Glomerular visceral epithelial cell (primary cell): ENCODE measurements around the gene OR2F2.

Experiments
- DNase-seq: peaks from one replicate; pipeline ENCODE4 v3.0.0-alpha.2; 2016; ENCODE audit errors: extremely low spot score

OR2F2 gene

DNA sequence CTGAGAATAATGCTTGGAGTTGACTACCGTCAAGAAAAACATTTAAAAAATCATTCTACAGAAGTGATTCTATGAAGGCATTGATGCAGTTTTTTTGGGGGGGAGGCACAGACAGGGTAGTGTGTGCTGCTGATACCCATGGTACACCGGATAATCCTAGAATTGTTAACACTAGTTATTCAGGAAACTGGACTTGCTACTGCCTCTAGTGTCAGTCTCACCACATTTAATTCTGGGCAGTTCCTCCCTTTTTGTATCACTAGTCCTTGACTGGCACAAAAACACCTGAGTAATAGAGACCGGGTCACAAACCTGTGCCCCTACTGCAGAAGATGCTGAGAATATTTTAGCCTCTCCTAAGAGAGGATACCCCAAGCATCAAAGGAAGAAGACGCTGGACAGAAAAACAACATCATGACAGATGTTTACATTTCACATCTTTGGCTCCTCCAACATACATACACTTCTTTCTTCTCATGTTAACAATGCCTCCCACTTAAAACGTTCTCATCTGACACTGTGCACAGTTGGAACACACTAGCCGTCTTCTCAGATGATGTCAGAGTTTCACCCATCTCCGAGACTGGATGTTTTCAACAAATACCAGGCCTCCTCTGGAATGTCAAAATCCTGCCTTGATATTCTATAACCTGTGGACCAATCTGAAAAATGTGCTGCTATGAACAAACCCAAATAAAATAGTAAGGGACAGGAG is 19.9 kb upstream of the OR2F2 start:
- DNase-seq, result no peak

DNA sequence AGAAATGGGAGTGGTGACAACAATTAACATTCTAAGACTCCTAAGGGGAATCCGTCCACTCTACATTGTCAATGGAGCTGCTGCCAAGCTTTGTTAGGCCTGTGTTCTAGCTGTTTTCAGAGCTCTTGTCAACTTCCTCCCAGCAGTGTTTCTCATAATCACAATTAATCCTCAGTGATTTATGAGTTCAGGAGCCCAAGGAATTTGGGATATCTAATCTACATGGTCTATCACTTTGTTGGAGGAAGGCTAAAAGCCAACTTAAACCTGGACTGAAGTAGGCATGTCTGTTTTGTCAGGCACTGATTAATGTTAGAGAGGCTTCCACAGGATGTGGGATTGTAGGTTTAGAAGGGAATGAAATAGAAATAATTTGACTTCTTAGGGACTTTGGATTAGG is 10.2 kb upstream of the OR2F2 start:
- DNase-seq, result no peak

DNA sequence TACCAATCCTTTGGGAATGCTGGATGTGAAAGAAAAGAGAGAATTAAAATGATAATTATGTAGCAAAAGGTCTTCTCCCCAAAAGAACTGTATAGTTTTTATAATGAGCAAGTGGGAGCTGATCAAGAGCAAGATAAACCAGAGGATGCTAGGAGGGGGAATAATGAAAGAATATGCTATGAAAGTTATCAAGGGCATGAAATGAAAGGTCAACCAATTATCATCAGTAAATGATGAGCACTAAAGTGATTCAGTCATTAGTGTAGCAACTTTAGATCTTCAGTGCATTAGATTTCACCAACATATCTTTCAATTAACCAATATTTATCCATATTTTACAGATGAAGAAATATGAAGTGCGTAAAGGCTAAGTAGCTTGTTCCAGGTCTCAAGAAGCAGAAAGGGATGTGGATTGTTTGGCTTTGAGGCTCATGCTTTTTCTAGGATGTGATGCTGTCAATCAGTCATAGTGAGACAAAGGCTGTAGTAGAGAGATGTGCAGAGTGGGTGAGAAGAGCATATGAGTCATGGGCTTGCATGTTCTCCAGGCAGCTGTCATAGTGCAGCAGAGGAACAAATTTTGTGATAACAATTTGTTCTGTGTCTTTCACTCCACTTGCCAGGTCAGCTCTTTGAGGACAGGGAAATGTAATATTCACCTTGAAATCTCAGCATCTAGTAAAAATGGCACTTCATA is 5.7 kb upstream of the OR2F2 start:
- no peak for DNase-seq

DNA sequence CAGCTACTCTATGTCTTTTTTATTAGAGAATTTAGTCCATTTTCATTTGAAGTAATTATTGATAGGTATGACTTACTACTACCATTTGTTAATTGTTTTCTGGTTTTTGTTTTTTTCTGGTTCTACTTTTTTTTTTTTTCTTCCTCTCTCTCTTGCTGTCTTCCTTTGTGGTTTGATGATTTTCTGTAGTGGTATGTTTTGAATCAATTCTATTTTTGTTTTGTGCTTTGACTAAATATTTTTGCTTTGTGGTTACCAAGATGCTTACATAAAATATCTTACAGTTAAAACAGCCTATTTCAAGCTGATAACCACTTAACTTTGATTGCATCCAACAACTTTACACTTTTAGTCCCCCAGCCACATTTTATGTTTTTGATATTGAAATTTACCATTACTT is 3.3 kb upstream of the OR2F2 start:
- DNase-seq, result no peak

GRCh38 chr7:143936087-143937009 is 1.3 kb downstream of the OR2F2 start:
- DNase-seq, result no peak

GRCh38 chr7:143938379-143939243 is 3.6 kb downstream of the OR2F2 start:
- peak; percentile 8 for DNase-seq

- DNase-seq, result no peak
Measured at GRCh38 chr7:143945423-143945822, 10.4 kb downstream of the OR2F2 start.

DNA sequence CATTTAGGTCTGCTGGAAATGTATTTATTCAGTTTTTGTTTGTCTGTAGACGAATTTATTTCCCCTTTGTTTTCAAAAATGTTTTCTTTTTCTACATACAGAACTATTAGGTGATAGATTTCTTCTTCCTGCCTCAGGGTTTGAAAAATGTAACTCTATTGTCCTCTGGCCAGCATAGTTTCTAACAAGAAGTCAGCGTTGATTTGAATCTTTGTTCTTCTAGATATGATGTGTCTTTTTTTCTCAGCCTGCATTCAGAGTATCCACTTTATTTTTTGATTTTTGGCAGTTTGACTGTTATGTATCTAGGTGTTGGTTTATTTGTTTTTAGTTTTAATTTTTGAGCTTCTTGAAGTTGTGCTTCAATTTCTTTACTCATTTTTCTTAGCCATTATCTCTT is 12.1 kb downstream of the OR2F2 start:
- no peak for DNase-seq

DNA sequence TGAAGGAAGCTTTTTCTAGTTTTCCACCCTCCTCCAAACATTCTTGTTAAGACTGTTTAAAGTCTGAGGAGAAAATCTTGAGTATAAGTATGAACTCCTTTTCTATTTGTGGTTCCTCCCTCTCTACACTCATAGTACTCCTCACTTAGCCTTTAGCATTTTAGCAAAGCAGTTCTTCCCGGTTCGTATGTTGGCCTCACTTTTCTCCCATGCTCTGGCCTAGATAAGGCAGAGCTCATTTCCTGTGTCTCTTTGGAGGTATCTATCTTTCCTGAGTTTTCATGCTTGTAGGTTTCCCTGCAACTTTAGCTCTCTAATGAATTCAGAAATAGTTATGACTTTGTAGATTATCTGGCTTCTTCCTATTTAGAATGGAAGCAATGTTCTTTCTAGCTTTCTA is 13.7 kb downstream of the OR2F2 start:
- DNase-seq, result no peak

DNA sequence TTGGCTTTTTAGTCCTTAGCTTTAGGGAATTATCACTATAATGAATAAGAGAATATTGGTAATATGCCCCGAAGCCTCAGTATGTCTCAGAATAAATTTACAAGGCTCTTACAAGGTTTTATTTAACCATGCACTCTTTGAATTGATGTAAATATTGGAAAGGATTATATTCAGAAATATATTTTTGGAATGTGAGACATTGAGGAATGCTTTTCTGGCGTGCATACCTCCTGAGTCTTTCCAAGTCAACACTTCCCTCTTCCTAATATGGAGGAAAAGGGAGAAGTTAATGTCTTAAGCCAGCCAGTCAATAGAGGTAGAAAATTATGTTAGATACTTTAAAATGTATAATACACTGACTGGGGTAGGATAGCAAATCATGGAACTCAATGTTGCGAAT is 18.4 kb downstream of the OR2F2 start:
- no peak for DNase-seq

DNA sequence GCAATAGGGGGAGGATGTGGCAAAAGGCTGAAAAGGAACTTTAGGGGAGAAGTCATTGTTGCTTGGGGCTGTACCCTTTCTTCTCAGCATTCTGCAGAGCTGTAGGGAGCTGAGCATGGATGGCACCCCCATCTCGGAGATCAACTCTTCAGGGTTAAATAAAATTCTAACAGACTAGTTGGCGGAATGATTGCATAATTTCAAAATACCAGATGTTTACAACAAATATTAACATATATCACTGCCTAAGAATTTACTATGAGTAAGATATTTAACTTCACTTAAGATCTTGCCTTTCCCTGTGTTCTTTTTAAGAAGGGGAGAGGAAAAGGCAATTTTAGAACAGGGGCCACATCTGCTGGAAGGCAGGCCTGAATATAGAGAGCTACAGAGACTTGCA is 19.1 kb downstream of the OR2F2 start:
- DNase-seq, result no peak

DNA sequence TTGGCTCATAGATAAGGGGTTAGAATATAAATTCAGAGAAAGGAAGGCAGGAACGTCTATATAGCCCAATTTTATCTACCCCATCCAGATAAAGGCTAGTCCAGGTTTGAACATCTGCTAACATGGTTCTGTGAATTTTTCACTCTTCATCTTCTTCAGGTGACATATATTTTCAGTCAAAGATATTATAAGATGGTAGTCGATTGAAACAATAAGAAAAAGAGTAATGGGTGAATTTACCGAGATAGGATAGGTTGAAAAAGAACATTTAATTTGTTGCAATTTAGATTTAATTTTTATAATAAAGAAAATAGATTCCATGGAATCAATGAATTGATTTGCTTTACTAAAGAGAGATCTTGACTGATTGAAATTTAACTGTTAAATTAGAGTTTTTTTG is 19.5 kb downstream of the OR2F2 start, which contains the start of gene OR2F1:
Gene OR2F1, plus strand, starts transcription at position 301 of the 400 bp plus-strand sequence. CDS start 5,127 bp downstream, outside the sequence.
- DNase-seq, result no peak

GRCh38 chr7:143958781-143959180 is 23.7 kb downstream of the OR2F2 start:
- no peak for DNase-seq

DNA sequence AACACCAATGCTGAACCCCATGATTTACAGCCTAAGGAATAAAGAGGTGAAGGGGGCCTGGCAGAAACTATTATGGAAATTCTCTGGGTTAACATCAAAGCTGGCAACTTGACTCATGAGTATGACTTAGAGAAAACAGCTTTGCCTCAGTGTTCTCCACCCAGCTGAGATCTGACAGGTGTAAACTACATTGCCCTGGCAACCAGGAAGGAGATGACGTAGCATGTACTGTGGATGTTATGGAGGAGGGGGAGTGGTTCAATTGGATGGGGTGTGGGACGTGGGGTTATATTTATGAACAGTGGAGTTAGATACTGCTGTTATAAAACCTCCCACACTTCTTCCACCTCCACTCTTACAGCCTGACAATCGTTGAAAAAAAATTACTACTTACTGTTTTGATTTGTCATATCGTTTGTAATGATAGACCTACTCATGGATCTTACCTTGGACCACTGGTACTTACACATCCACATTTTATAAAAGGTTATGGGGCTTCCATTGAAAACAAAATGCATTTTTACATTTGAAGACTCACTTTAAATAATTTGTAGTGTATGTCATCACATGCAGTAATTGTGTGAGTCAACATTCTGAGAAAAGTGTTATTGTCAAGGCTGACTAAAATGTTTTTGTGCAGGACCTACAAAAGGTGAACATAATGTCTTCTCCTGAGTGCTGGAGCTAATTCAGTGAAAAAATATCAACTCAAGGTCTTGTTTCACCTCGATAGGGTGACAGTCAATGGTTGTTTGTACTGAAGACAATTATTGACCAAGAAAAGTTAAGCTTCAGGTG is 26.0 kb downstream of the OR2F2 start:
- DNase-seq, result no peak

- DNase-seq, result no peak
Measured at GRCh38 chr7:143965280-143965679, 30.2 kb downstream of the OR2F2 start.

- no peak for DNase-seq
Measured at GRCh38 chr7:143967398-143967797, 32.4 kb downstream of the OR2F2 start.

DNA sequence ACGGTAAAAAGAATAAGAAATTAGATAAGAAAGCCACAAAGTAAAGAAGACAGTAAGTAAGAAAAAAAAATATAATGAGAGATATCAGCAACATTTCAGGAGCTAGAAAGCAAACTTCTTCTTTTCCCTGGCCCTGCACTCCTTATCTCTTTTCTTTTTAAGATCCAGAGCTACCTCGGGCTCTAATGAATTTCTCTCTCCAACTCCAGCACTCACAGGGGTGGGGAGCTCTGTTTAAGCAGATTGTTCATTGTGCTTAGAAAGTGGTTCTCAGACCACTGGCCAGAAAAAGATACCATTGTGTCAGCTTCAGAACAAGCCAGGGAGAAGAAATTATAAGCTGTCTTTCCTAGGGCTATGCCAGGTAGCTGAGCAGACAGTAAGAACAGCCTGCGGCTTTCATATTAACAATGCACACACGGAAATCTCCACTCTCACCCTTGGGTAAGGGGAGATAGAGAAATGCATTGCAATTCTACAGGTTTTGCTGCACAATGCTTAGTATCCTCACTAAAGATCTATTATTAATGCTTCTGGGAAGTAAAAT is 38.9 kb downstream of the OR2F2 start:
- no peak for DNase-seq

DNA sequence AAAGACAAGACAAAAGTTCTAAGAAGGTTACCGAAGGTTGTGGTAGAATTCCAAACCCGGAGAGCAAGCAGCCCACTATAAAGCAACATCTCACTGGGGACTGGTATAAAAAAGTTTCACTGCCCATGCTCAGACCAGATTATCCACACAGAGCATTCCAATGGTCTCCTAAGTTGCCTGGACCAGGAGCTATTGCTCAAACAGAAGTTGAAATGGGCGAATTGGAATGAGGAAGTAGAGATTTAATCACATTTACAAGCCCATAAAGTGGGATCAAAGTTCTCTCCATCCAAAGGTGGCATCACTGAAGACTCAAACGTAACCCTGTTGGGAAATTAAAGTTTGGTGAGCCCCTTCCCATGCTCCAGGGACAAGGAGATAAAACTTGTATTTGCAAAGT is 39.4 kb downstream of the OR2F2 start:
- DNase-seq, result no peak

DNA sequence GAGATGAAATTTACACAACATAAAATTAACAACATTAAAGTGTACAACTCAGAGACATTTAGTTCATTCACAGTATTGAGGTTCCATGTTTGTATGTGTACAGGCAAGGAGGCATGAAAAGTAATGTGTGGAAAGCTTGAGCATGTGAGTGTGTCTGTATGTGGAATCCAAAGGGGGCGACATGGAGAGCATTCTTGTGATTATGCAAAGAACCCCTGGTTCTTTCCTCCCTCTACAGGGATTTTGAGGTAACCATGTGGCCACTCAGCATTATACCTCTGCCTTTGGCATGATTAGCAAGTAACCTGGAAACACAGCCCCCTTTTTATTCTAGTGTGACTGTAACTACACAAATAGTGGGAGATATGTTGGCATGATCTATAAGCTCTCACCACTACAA is 40.6 kb downstream of the OR2F2 start:
- DNase-seq, result no peak

GRCh38 chr7:143978585-143978984 is 43.6 kb downstream of the OR2F2 start:
- no peak for DNase-seq
